ENCODE data around the gene ZNF774. TPM values are rescaled to one million over a fixed set of nuclear protein-coding genes. Genes with fewer than 3 reads are reported as not detected.
"Not testable (repeated sequence)": the region's sequence is repeated elsewhere in the genome, so short reads cannot be mapped to it uniquely, and the experiment has no call there.

The ZNF774 gene
- total RNA-seq, 1 experiment from 2014 or later, result 2.2 TPM

DNA sequence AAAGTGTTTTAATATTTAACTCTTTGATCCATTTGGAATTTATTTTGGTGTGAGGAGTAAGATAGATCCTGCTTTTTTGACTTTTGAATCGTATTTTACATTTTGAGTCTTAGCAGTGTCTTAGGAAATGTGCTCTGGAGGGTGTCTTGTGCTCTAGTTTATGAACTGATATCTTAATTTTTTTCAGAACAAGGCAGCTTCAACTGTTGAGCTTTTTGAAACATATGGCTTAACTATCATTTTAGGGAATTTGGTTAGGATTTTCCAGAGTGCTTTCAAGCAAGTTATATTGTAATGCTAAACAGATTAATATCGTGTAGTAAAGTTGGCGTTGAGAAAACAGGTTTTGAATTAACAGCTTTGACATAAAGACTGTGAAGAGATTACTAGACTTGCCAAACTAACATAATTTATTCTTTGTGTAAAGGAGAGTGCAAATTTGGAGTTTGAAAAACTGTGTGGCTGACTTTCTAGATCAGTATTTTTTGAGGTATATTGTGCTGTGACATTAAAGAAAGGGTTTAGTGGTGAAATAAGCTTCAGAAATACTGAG, 53.0 kb downstream of the ZNF774 start:
- DNase-seq (ENCODE audit: low read depth, low spot score), result no peak
- in situ Hi-C loops (cut with HindIII; ENCODE audit: low pct_unique_long_range_greater_than_20kb, low sequenced_read_pairs), result no loop called here

DNA sequence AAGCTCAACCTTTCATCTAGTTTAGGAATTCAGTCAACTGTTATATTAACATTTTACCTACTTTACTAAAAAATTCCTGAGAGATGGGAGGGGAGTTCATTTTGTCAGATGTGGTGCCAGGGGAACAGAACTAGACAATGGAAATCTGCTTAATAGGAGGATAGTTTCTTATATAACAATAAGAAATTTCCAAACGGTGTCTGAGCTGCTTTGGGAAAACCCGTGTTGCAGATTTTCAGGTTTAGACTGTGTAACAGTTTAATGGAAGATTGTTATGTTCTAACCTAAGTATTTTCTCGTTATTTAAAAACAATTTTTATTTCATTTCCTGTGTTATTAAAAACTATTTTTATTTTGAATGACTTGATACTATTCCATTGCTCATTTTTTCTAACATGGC, 55.3 kb downstream of the ZNF774 start:
- no peak for DNase-seq (ENCODE audit: low read depth, low spot score)
- in situ Hi-C loops (cut with HindIII; ENCODE audit: low pct_unique_long_range_greater_than_20kb, low sequenced_read_pairs), result no loop called here

DNA sequence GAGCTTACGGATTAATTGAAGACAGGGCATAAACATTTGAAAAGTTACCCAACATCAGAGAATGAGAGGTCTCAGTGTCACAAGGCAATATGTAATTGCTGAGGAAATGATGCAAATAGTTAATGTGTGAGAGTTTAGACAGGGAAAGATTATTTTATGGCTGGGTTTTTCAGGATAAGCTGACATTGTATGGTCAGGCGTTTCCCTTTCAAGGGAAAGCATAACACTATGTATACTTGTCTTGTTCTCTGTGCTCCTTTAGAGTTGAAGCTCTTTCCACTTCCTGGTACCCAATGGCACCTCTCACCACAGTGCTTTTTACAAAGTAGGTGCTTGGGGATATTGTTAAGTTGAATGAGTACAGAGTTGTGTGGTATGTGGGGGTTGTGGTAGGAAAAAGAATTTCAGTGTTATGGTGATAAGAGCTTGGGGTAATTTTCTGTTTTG, 55.8 kb downstream of the ZNF774 start:
- DNase-seq (ENCODE audit: low read depth, low spot score), result peak; percentile 91
- in situ Hi-C loops (cut with HindIII; ENCODE audit: low pct_unique_long_range_greater_than_20kb, low sequenced_read_pairs), result no loop called here

GRCh38 chr15:90408657-90409056, 56.6 kb downstream of the ZNF774 start:
- in situ Hi-C loops (cut with HindIII; ENCODE audit: low pct_unique_long_range_greater_than_20kb, low sequenced_read_pairs), result no loop called here
- DNase-seq (ENCODE audit: low read depth, low spot score), result no peak

DNA sequence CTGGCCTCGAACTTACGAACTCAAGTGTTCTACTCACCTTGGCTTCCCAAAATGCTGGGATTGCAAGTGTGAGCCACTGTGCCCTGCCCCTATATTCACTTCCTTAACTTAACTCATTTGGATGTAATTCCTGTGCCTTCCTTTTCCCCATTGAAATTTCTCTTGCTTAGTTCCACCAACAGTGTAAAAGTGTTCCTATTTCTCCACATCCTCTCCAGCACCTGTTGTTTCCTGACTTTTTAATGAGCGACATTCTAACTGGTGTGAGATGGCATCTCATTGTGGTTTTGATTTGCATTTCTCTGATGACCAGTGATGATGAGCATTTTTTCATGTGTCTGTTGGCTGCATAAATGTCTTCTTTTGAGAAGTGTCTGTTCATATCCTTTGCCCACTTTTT, 57.5 kb downstream of the ZNF774 start:
- in situ Hi-C loops (cut with HindIII; ENCODE audit: low pct_unique_long_range_greater_than_20kb, low sequenced_read_pairs); DNase-seq (ENCODE audit: low read depth, low spot score): not testable (repeated sequence)

DNA sequence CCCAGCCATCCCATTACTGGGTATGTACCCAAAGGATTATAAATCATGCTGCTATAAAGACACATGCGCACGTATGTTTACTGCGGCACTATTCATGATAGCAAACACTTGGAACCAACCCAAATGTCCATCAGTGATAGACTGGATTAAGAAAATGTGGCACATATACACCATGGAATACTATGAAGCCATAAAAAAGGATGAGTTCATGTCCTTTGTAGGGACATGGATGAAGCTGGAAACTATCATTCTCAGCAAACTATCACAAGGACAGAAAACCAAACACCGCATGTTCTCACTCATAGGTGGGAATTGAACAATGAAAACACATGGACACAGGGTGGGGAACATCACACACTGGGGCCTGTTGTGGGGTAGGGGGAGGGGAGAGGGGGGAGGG, 58.2 kb downstream of the ZNF774 start:
- in situ Hi-C loops (cut with HindIII; ENCODE audit: low pct_unique_long_range_greater_than_20kb, low sequenced_read_pairs); DNase-seq (ENCODE audit: low read depth, low spot score): not testable (repeated sequence)

DNA sequence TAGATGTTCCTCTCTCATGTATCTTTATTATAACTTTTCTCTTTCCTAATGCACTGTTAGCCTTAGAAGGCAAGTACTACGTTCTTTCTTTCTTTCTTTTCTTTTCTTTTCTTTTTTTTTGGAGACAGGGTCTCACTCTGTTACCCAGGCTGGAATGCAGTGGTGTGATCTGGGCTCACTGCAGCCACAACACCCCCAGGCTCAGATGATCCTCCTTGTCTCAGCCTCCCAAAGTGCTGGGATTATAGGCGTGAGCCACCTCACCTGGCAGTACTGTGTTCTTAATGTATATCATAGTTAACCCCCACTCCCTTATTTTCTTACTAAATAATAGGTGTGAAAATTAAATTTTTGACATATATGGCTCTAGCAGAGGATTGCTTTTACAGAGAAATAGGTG, 59.1 kb downstream of the ZNF774 start:
- in situ Hi-C loops (cut with HindIII; ENCODE audit: low pct_unique_long_range_greater_than_20kb, low sequenced_read_pairs), result no loop called here
- no peak for DNase-seq (ENCODE audit: low read depth, low spot score)

Small RNA genes lying within 50 kb of the gene (small RNA-seq; reads per million reads assigned to genes)
- gene NDUFA3P4, result 0 reads per million in 2 experiments

Other genes starting within 250 kb of the ZNF774 start
- 31.3 and 33.3 TPM in 2 replicates for gene IDH2, start 249.8 kb upstream of the ZNF774 start, total RNA-seq (2014; rRNA removed; shearing (Covaris generic))
- gene SEMA4B, start 151.0 kb upstream of the ZNF774 start, total RNA-seq (2014; rRNA removed; shearing (Covaris generic)), result 10.6 and 17.1 TPM in 2 replicates
- 40.0 and 47.2 TPM in 2 replicates for gene CIB1, start 118.3 kb upstream of the ZNF774 start, total RNA-seq (2014; rRNA removed; shearing (Covaris generic))
- 5.5 and 10.9 TPM in 2 replicates for gene GDPGP1, start 118.1 kb upstream of the ZNF774 start, total RNA-seq (2014; rRNA removed; shearing (Covaris generic))
- 0.18 TPM in 1 of 2 replicates, not detected in the other for gene TTLL13, start 102.7 kb upstream of the ZNF774 start, total RNA-seq (2014; rRNA removed; shearing (Covaris generic))
- gene NGRN, start 86.6 kb upstream of the ZNF774 start, total RNA-seq (2014; rRNA removed; shearing (Covaris generic)), result 88.4 and 99.6 TPM in 2 replicates
- gene IQGAP1, start 36.0 kb downstream of the ZNF774 start, total RNA-seq (2014; rRNA removed; shearing (Covaris generic)), result 141 and 153 TPM in 2 replicates
- 10.8 and 12.9 TPM in 2 replicates for gene CRTC3, start 177.6 kb downstream of the ZNF774 start, total RNA-seq (2014; rRNA removed; shearing (Covaris generic))

Measured in SK-MEL-5 (cell line).